Left cardiac atrium (tissue), 4 donors: ENCODE data around the gene ZNF804B. TPM values are rescaled to one million over a fixed set of nuclear protein-coding genes. Genes with fewer than 3 reads are reported as not detected.

Experiments
- ATAC-seq, 2 donors: fragments of 200-7000 bp; cut with Tn5 transposase; one replicate each; pipeline ENCODE4 v1.9.1; 2020; ENCODE audit warnings: mild to moderate bottlenecking in 2 of 2, moderate library complexity in 2 of 2
- DNase-seq: peaks from one replicate; pipeline ENCODE4 v3.0.0-alpha.2; 2020
- intact Hi-C, 2 donors: fragments of 100-400 bp; cut with DNase I; formaldehyde crosslinking; loops; one replicate each; pipeline versions ENCODE4 v1.14.1 to v1.15.1; 2022 to 2023
- long read RNA-seq: library from polyadenylated mRNA; unstranded; transcript quantifications from one replicate; pipeline ENCODE4 v2.0.0, GENCODE V29; 2021
- total RNA-seq, 2 donors: library from RNA; stranded (reverse); fragmentation: NEBNext Ultra II Directional; extraction: Animal tissue kit (Norgen Biotek cat#: 25700); gene quantifications; one replicate each; pipeline ENCODE4 v1.2.1, GENCODE V29; 2021
- donor health status: DM: no; HTN: yes; CAD: no.
- donor health status: DM: no; HTN: yes; CAD: no; lungs with severe emphysema.
- donor health status: DM: yes; HTN: yes; CAD: no.
- donor health status: Dilated cardiomyopathy.

Gene ZNF804B
- total RNA-seq = under 1 TPM in 1 of 2 donors, not detected in 1; 0.16 TPM
- long read RNA-seq = 0 reads

DNA sequence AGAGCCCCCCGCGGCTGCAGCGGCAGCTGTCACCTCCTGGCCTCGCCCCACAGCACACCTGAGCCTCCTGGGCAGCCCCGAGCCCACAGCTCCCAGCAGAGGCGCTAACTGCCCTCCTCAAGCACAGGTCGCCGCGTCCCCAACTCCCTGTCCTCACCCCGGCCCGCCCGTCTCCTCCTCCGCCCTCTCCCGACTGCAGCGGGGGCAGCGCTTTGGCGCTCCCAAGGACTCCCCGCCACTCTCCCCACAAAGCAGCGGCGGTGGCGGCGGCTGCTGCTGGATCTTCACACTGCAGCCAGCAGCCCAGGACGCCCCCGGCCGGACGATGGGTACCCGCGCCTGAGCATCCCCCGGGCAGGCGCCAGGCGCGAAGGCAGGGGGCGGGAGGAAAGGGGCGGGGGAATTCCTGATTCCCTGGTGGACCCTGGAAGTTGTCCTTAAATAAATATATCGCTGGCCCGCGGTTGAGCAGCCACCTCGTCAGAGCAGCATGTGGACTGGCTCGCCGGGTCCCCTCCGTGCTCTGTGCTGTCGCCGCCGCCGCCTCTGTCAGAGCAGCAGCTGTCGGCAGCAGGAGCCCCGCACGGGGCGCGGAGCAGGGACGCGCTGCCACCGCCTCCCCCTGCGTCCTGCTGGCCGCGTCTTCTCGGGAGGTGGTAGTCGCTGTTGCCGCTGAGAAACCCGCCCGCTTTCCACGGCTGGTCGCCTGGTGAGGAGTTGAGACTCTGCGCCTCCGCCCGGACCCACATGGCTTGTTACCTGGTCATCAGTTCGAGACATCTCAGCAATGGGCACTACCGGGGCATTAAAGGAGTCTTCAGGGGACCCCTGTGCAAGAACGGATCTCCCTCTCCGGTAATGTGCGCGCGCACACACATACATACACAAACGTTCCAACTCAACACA, at the start of gene ZNF804B:
ZNF804B (plus strand) TSS at position 471 of the 906 bp plus-strand sequence; CDS start at position 748, 277 bp downstream.
- DNase-seq (peak; percentile 29), ATAC-seq (peak; percentile 63 to 81)
- intact Hi-C loops = no loop called here

GRCh38 chr7:88735920-88736319, 23.6 kb upstream of the ZNF804B start:
- DNase-seq (no peak), ATAC-seq (no peak)
- intact Hi-C loops = no loop called here

GRCh38 chr7:88737632-88738031, 21.9 kb upstream of the ZNF804B start:
- ATAC-seq (no peak), DNase-seq (no peak)
- intact Hi-C loops = no loop called here

- no peak for DNase-seq
- intact Hi-C loops = no loop called here
- ATAC-seq = no peak
These were observed 13.4 kb upstream of the ZNF804B start for GRCh38 chr7:88746126-88746525.

- no peak for ATAC-seq
- intact Hi-C loops = no loop called here
- no peak for DNase-seq
These were observed 2.7 kb upstream of the ZNF804B start for GRCh38 chr7:88756802-88757201.

DNA sequence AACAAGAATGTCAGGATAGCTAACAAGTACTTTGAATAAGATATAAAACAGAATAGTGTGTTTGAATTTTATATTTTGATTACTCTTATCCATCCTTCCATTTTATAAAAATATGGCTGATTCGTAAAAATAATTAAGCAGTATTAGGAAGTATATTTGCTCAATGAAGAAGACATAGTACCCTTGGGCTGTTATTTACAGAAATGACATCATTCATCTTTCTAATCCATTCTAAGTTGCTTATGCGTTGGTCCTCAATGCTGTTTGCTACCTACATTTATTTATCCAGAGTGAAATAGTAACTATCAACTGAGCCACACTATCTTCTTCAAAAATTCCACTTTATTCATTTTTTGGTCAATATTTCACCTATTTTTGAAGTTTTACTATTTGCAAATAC, 2.1 kb upstream of the ZNF804B start:
- intact Hi-C loops = no loop called here
- no peak for ATAC-seq
- no peak for DNase-seq

DNA sequence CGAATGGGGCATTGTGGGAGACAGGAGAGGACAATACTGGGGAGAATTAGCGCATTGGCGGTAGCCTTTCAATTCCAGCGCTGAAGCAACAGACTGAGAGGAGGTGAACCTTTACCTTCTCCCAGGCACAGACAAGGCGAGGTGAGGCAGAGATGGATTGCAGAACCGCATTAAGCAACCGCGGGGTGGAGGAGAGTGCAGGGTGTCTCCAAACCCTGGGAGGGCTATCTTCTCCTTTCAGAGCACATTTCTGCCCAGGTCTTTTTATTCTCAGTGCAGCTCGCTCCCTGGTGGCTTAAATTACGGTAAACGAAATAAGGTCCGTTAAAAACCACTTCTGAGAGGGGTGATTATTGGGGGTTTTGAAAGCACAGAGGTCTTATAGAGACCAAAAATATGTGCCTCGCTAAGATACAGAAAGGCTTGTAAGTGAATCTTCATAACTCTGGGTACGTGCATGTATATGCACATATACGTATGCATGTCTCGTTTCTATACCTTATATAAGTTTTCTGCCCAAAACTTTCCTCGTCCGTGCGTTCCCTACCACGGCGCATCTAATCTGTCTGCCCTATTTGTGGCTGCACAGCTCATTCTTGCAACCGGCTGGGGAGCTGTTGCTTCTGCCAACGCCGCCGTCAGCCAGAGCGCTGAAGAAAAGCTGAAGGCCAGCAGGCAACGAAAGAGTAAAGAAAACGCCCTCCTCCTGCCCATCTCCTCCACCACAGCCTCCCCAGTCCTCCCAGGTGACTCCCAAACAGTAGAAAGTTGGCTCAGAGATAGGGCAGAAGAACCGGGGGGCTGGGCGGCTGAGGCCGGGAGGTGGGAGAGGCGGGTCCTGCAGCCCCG, 895 bp upstream of the ZNF804B start:
- intact Hi-C loops = no loop called here

GRCh38 chr7:88760136-88760515, 626 bp downstream of the ZNF804B start:
- ATAC-seq (no peak), DNase-seq (no peak)
- intact Hi-C loops = no loop called here

More for the DNA sequence above, 895 bp upstream of the ZNF804B start:
- ATAC-seq (peak; percentile 57 to 88), DNase-seq (peak; percentile 43)

DNA sequence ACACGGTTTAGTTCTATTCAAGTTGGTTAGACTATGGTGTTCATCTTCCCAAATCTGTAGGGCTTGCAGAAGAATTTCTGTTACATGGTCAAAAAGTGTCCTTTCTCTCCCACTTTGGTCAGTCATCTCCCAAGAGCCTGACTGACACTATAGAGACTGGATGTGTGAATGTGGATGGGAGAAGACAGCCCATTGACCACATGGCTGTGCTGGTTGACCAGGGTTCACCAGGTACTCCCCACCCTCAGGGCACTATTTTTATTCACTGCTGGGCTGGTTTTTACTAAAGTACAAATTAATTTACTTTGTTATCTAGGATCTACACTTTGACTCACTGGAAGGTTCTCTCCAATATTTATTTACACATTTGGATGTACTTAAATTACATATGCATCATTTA, 2.3 kb downstream of the ZNF804B start:
- ATAC-seq = no peak
- intact Hi-C loops = no loop called here
- DNase-seq = no peak

DNA sequence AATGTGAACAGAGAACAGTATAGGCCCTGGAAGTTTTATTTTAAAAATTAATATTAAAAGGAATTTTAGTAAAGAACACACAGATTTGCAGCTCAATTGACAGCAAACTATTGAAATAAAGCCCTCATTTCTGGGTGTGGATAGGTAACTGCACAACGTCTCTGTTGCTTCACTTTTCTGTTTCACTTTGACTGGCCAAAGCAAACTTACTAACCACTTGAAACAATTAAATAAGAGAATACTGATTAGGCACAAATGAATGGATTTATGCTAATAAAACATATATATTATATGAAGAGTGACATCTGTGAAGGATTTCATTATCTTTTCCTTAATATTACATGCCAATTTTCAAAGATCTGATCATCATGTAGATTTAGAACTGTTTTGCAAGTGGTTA, 11.9 kb downstream of the ZNF804B start:
- intact Hi-C loops = no loop called here
- DNase-seq (no peak), ATAC-seq (no peak)

GRCh38 chr7:88772776-88773175, 13.3 kb downstream of the ZNF804B start:
- DNase-seq = no peak
- no peak for ATAC-seq
- intact Hi-C loops = no loop called here

DNA sequence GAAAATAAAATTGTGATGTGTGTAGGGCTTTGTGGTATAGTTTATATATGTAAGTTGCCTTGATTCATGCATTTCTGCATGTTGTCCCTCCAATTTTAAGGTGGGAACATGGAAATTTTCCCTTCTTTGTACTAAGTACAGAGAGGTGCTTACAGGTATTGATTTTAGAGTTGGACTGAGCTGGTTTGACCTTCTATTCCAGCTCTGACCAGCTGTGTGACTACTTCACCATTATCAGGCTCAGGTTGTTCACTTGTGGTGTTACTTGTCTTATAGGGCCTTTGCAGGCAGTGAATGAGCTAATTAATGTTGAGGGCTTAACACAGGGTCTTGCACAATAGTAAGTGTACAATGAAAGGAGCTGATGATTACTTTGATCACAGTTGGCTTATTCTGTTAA, 16.3 kb downstream of the ZNF804B start:
- DNase-seq (no peak), ATAC-seq (no peak)
- intact Hi-C loops = no loop called here

- intact Hi-C loops = loop anchor here in 1 of 2 donors (5.0 kb wide), 1 partner anchor 835 kb away; no protein-coding TSS in a partner anchor
- ATAC-seq (no peak), DNase-seq (no peak)
These were observed 28.3 kb downstream of the ZNF804B start for GRCh38 chr7:88787777-88788176.

DNA sequence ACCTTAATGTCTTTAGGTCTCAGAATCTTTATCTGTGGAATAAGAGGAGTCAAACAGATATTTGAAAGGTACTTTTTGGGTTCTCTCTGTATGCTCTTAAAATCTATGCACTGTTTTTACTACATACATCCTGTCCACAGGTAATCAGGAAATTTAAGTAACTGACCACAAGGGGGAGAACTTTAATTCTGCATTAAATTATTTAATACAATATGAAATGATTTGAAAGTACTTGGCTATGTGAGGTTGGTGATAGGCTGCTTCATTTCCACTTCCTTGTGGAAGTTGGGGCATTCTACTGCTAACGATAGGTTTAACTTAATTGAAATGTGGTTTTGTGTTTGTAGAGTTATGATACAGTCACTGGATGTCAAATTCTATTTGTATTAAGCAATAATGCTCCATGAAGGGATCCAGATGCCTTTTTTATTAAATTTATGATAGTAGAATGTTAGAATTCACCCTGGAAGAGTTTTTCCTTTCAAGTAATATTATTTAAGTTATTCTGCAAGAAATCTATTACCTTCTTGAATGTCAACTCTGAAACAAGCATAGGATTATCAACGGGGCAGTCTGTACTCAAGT, 30.1 kb downstream of the ZNF804B start:
- DNase-seq (no peak), ATAC-seq (no peak)
- intact Hi-C loops = loop anchor here in 1 of 2 donors (5.0 kb wide), 1 partner anchor 833 kb away; no protein-coding TSS in a partner anchor

- DNase-seq = no peak
- ATAC-seq = no peak
- intact Hi-C loops = no loop called here
These were observed 32.4 kb downstream of the ZNF804B start for GRCh38 chr7:88791891-88792290.

- DNase-seq (no peak), ATAC-seq (no peak)
- intact Hi-C loops = no loop called here
These were observed 32.9 kb downstream of the ZNF804B start for GRCh38 chr7:88792361-88792760.

- intact Hi-C loops = no loop called here
These were observed 36.1 kb downstream of the ZNF804B start, which contains the start of gene TEX47 for GRCh38 chr7:88795553-88795952. Gene TEX47 (minus strand): TSS chr7:88795737. CDS start chr7:88794942, 795 bp downstream.

DNA sequence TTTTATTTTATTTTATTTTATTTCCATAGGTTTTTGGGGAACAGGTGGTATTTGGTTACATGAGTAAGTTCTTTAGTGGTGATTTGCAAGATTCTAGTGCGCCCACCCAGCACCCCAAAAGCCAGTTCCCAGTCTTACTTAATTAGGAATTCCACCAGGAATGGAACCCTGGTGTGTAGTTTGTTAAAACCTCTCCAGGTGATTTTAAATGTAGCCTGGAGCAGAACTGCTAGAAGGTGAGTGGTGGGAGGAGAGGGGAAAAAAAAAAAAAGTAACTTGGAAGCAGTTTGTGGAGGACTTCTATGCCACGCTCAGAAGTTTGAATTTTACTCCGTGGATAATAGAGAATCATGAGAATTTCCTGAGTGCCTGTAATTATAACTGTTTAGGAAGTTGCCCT, 41.5 kb downstream of the ZNF804B start:
- intact Hi-C loops = no loop called here
- ATAC-seq (no peak), DNase-seq (no peak)

More at GRCh38 chr7:88795553-88795952, 36.1 kb downstream of the ZNF804B start, which contains the start of gene TEX47:
- no peak for DNase-seq
- peak in 1 of 2 donors; percentile 44 for ATAC-seq

DNA sequence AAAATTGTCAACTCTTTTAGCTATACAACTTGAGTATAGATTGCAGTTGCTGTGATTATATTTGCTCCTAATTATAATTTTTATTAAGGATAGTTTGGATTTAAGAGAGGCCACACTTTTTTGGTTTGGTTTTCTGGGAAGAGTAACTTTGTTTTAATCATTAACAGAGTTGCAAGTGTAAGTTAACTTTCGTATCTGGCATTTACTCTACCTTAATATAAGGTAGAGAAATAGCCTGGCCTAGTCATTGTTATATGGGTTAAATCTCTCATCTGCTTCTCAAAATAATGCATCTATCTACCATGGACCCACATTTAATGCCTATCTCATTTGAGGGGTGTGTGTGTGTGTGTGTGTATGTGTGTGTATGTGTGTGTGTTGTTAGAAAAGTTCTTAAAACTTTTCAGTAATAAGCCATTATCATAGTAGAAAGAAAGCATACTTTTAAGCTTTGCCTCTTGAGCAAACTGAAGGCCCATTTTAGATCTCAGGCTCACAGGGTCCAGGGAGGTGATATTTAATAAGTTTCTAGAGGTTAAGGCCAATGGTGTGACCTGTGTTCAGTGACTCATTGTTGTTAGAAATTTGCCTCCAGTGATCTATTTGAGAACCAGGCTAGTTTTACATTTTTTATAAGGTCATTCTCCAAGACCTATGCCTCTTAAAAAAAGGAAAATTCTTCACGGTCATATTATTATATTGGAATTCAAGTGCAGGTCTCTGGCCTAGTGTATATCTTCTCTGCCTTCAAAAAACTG, 47.0 kb downstream of the ZNF804B start:
- ATAC-seq = no peak
- no peak for DNase-seq
- intact Hi-C loops = no loop called here
